HG02610 (cell line): Measurements from ENCODE around the gene CEBPA.

Experiments used
- ATAC-seq: cut with Tn5 transposase; IDR thresholded peaks from one replicate; pipeline ENCODE4 v1.9.1; 2021; ENCODE audit warnings: mild to moderate bottlenecking, moderate library complexity; ENCODE audit not compliant: unreplicated experiment

The CEBPA gene

GRCh38 chr19:33289261-33289660 lies 13.1 kb downstream of the CEBPA start:
- no peak for ATAC-seq

- ATAC-seq: no peak
These were observed 13.7 kb downstream of the CEBPA start for GRCh38 chr19:33288666-33289065.

- no peak for ATAC-seq
These were observed 14.4 kb downstream of the CEBPA start for GRCh38 chr19:33287927-33288326.

- ATAC-seq: no peak
These were observed 14.9 kb downstream of the CEBPA start for GRCh38 chr19:33287438-33287837.

GRCh38 chr19:33286899-33287298 lies 15.4 kb downstream of the CEBPA start:
- no peak for ATAC-seq

- ATAC-seq: no peak
These were observed 16.9 kb downstream of the CEBPA start for GRCh38 chr19:33285441-33285927.

- no peak for ATAC-seq
These were observed 17.6 kb downstream of the CEBPA start for GRCh38 chr19:33284756-33285155.

- no peak for ATAC-seq
These were observed 18.1 kb downstream of the CEBPA start for GRCh38 chr19:33284146-33284643.

GRCh38 chr19:33283589-33283988 lies 18.7 kb downstream of the CEBPA start:
- ATAC-seq: no peak

GRCh38 chr19:33282036-33282671 lies 20.2 kb downstream of the CEBPA start:
- ATAC-seq: no peak

GRCh38 chr19:33281296-33281926 lies 20.9 kb downstream of the CEBPA start:
- ATAC-seq: no peak

- peak; percentile 75 for ATAC-seq
These were observed 21.9 kb downstream of the CEBPA start for GRCh38 chr19:33280351-33280921.

GRCh38 chr19:33279430-33280350 lies 22.6 kb downstream of the CEBPA start:
- ATAC-seq: no peak

- ATAC-seq: no peak
These were observed 23.7 kb downstream of the CEBPA start for GRCh38 chr19:33278403-33279269.

- ATAC-seq: no peak
These were observed 24.3 kb downstream of the CEBPA start for GRCh38 chr19:33278023-33278402.

- ATAC-seq: no peak
These were observed 24.9 kb downstream of the CEBPA start for GRCh38 chr19:33277434-33277833.

GRCh38 chr19:33275933-33276619 lies 26.3 kb downstream of the CEBPA start:
- no peak for ATAC-seq

- no peak for ATAC-seq
These were observed 26.8 kb downstream of the CEBPA start for GRCh38 chr19:33275559-33275932.

- no peak for ATAC-seq
These were observed 27.4 kb downstream of the CEBPA start for GRCh38 chr19:33274663-33275558.
